Vagina (tissue), 2 donors: ENCODE data around the gene CACUL1.
"Not testable (repeated sequence)": the region's sequence is repeated elsewhere in the genome, so short reads cannot be mapped to it uniquely, and the experiment has no call there.

ENCODE experiments used
- POLR2A ChIP-seq, 2 donors: fragments of 450-650 bp; IDR thresholded peaks; one replicate each; pipeline ENCODE4 v1.6.1; 2017; ENCODE audit warnings: antibody characterized with exemption in 2 of 2, mild to moderate bottlenecking in 2 of 2, moderate library complexity in 2 of 2
- POLR2AphosphoS5 ChIP-seq, 2 donors: sonication (generic); formaldehyde crosslinking; IDR thresholded peaks; one replicate each; pipeline ENCODE4 v1.9.0; 2017; ENCODE audit warnings: antibody characterized with exemption in 2 of 2, mild to moderate bottlenecking in 2 of 2, low read depth in 1 of 2; ENCODE audit not compliant: insufficient read depth in 1 of 2
- TF ChIP-seq, protein P1 (sequence below), 3 experiments: fragments of 450-650 bp in 2 of 3; fragments of 200-600 bp in 1 of 3; sonication (generic) in 1 of 3; IDR thresholded peaks; one replicate each; pipeline ENCODE4 v1.5.1; 2017 to 2019; ENCODE audit warnings: antibody characterized with exemption in 3 of 3, mild to moderate bottlenecking in 2 of 3, moderate library complexity in 2 of 3

DNA sequence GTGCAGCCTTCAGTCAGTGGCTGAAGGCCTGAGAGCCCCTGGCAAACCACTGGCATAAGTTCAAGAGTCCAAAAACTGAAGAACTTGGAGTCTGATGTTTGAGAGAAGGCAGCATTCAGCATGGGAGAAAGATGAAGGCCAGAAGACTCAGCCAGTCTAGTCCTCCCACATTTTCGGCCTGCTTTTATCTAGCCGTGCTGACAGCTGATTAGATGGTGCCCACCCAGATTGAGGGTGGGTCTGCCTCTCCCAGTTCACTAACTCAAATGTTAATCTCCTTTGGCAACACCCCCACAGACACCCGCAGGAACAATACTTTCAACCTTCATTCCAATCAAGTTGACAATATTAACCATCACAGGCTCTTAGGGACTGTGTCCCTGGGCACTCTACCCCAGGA lies 83.5 kb downstream of the CACUL1 start:
- TF ChIP-seq, protein P1, sequence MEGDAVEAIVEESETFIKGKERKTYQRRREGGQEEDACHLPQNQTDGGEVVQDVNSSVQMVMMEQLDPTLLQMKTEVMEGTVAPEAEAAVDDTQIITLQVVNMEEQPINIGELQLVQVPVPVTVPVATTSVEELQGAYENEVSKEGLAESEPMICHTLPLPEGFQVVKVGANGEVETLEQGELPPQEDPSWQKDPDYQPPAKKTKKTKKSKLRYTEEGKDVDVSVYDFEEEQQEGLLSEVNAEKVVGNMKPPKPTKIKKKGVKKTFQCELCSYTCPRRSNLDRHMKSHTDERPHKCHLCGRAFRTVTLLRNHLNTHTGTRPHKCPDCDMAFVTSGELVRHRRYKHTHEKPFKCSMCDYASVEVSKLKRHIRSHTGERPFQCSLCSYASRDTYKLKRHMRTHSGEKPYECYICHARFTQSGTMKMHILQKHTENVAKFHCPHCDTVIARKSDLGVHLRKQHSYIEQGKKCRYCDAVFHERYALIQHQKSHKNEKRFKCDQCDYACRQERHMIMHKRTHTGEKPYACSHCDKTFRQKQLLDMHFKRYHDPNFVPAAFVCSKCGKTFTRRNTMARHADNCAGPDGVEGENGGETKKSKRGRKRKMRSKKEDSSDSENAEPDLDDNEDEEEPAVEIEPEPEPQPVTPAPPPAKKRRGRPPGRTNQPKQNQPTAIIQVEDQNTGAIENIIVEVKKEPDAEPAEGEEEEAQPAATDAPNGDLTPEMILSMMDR (IDR thresholded peaks at IDR 0.05) = not testable (repeated sequence)
- not testable (repeated sequence) for TF ChIP-seq POLR2AphosphoS5 (IDR thresholded peaks at IDR 0.05; ENCODE audit: insufficient read depth in 1 of 2, low read depth in 1 of 2); POLR2A (IDR thresholded peaks at IDR 0.05)
